ENCODE results near the gene FAM120B.

Gene FAM120B

GRCh38 chr6:170371588-170371987 is 65.0 kb downstream of the FAM120B start:
- H3K4me3 ChIP-seq (ENCODE audit: low read depth, low read length): no peak overlapping the region
- TF ChIP-seq, protein P1, sequence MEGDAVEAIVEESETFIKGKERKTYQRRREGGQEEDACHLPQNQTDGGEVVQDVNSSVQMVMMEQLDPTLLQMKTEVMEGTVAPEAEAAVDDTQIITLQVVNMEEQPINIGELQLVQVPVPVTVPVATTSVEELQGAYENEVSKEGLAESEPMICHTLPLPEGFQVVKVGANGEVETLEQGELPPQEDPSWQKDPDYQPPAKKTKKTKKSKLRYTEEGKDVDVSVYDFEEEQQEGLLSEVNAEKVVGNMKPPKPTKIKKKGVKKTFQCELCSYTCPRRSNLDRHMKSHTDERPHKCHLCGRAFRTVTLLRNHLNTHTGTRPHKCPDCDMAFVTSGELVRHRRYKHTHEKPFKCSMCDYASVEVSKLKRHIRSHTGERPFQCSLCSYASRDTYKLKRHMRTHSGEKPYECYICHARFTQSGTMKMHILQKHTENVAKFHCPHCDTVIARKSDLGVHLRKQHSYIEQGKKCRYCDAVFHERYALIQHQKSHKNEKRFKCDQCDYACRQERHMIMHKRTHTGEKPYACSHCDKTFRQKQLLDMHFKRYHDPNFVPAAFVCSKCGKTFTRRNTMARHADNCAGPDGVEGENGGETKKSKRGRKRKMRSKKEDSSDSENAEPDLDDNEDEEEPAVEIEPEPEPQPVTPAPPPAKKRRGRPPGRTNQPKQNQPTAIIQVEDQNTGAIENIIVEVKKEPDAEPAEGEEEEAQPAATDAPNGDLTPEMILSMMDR (IDR thresholded peaks at IDR 0.05; ENCODE audit: insufficient read depth, low read length, missing control alignments): no peak
- POLR2A ChIA-PET: no interaction called here
- CTCF ChIA-PET: no interaction called here
- DNase-seq (ENCODE audit: low read depth, low spot score): no peak

- no peak overlapping the region for H3K4me3 ChIP-seq (ENCODE audit: low read depth, low read length)
- ChIA-PET CTCF (interaction anchor here (1.4 kb wide), 1 partner anchor 144 kb away, joined by 3 read pairs; no protein-coding TSS in a partner anchor), POLR2A (no interaction called here)
- no peak for DNase-seq (ENCODE audit: low read depth, low spot score)
- TF ChIP-seq, protein P1 (IDR thresholded peaks at IDR 0.05; ENCODE audit: insufficient read depth, low read length, missing control alignments): no peak
Observed at GRCh38 chr6:170372380-170373325, 66.1 kb downstream of the FAM120B start.

DNA sequence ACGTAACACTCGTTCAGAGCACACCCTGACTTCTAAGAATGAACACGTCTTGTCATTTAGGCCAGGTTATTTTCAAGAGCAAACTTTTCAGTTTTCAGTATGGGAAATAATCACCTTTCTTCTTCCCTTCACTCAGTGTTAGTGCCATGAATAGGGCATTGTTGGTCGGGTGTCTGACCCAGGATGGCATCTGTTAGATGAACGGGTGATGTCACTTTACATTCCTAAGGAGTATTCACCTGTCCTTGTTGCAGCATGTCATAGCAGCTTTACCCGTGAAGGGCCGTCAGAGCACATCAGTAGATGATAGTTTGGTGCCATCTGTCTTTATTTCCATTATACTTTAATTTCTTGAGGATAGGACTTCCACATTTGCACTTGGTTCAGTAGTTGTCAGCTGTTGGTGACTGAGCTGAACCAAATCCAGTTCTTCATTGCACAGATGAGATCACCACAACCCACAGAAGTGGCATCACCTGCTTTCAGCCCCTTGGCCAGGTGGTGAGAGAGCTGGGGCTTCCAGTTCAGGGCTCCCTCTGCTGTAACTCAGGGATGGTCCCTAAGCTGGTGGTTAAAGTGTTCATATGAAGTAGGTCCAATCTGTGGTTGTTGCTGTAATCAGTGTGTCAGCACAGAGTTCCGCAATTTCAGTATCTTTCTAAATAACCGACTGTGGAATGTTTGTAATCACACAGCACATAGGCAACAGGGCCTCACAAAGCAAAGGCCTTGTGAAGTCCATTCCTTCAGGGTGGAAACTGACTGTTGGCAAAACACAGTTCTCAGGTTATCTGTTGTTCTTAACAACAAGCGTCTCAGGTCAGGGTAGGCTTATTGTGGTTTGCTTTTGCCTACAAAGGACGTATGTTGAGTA is 68.2 kb downstream of the FAM120B start:
- ChIA-PET CTCF (no interaction called here), POLR2A (no interaction called here)
- DNase-seq (ENCODE audit: low read depth, low spot score): no peak
- H3K4me3 ChIP-seq (ENCODE audit: low read depth, low read length): no peak overlapping the region
- TF ChIP-seq, protein P1 (IDR thresholded peaks at IDR 0.05; ENCODE audit: insufficient read depth, low read length, missing control alignments): no peak

DNA sequence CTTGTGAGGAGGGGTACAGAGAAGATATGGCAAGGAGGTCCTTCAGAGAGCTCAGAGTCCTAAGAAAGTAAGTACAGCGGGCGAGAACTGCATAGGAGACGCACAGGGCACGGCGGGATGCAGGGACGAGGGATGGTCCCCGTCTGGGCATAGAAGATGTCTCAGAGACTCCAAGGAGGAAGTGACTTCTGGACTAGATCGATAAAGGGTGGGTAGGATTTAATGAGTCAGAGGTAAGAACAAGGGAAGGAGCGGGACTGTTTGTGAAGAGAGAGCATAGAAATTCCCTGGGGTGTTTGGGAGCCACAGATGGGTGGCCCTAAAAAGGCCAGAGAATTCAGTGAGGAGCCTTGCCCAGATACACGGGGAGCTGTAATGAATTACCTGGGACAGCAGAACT is 69.1 kb downstream of the FAM120B start:
- DNase-seq (ENCODE audit: low read depth, low spot score): no peak
- no peak overlapping the region for H3K4me3 ChIP-seq (ENCODE audit: low read depth, low read length)
- ChIA-PET POLR2A (interaction anchor here (0.8 kb wide), 1 partner anchor 12 kb away, joined by 4 read pairs; no protein-coding TSS in a partner anchor), CTCF (no interaction called here)
- TF ChIP-seq, protein P1 (IDR thresholded peaks at IDR 0.05; ENCODE audit: insufficient read depth, low read length, missing control alignments): no peak

DNA sequence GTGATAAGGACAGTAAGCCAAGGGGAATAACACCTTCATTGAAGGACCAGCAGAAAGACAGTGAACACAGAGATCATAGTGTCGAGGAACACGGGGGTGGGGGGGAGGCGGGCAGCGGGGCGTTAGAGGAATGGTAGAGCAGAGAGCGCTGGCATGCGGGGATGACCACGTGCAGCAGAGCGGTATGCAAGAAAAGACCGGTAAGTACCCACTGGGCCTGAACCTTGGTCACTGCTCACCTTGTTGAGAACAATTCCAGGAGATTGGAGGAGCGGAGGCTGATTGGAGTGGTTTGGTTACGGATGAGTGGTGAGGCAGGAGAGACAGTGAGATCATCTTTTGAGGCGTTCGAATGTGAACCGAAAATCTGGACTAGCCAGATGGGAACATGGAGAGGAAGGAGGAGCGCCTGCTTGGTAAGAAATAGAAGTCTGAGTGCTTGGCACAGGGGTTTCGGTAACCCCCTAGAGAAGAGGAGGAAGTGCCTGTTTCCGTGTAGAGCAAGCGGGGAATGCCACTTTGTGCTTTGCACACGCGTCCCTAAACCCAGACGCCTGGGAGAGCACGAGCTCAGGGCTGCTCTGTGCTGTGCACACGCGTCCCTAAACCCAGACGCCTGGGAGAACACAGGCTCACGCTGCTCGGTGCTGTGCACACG is 70.0 kb downstream of the FAM120B start:
- ChIA-PET CTCF (no interaction called here), POLR2A (interaction anchor here (0.8 kb wide), 1 partner anchor 11 kb away, joined by 4 read pairs; no protein-coding TSS in a partner anchor)
- H3K4me3 ChIP-seq (ENCODE audit: low read depth, low read length): no peak overlapping the region
- no peak for DNase-seq (ENCODE audit: low read depth, low spot score)
- TF ChIP-seq, protein P1 (IDR thresholded peaks at IDR 0.05; ENCODE audit: insufficient read depth, low read length, missing control alignments): no peak
